ENCODE measurements around the gene TCF12.
"Not testable (repeated sequence)": the region's sequence is repeated elsewhere in the genome, so short reads cannot be mapped to it uniquely, and the experiment has no call there.

TCF12 gene

GRCh38 chr15:56950979-56951378 lies 32.5 kb downstream of the TCF12 start:
- Histone ChIP-seq H3K27me3 (ENCODE audit: control insufficient read depth, insufficient read depth, low read length) (no peaks in the 10 kb centered on the region), H3K4me1 (peaks cover 8% of the 10 kb centered on the region), H3K4me3 (ENCODE audit: low read depth, low read length) (no peak overlapping the region), H3K9me3 (ENCODE audit: control insufficient read depth, low read length) (no peaks in the 10 kb centered on the region), H3K36me3 (ENCODE audit: control insufficient read depth, insufficient read depth, low read length) (no peaks in the 10 kb centered on the region), H3K9ac (no peak overlapping the region), H2AFZ (no peak overlapping the region), H3K4me2 (ENCODE audit: low read length) (no peak overlapping the region), H3K79me2 (peaks cover 3% of the 10 kb centered on the region), H3K27ac (no peak overlapping the region)
- no peak for TF ChIP-seq CTCF (IDR thresholded peaks at IDR 0.05)

- no peak overlapping the region for H2AFZ ChIP-seq
- no peak for TF ChIP-seq CTCF (IDR thresholded peaks at IDR 0.05)
- no peak overlapping the region for H3K9ac ChIP-seq
- H3K27ac ChIP-seq = no peak overlapping the region
- H3K4me2 ChIP-seq (ENCODE audit: low read length) = no peak overlapping the region
- H3K79me2 ChIP-seq = peaks cover 3% of the 10 kb centered on the region
- H3K27me3 ChIP-seq (ENCODE audit: control insufficient read depth, insufficient read depth, low read length) = no peaks in the 10 kb centered on the region
- H3K4me1 ChIP-seq = no peaks in the 10 kb centered on the region
- H3K4me3 ChIP-seq (ENCODE audit: low read depth, low read length) = no peak overlapping the region
- no peaks in the 10 kb centered on the region for H3K9me3 ChIP-seq (ENCODE audit: control insufficient read depth, low read length)
- H3K36me3 ChIP-seq (ENCODE audit: control insufficient read depth, insufficient read depth, low read length) = no peaks in the 10 kb centered on the region
These were observed 35.3 kb downstream of the TCF12 start for GRCh38 chr15:56953790-56954189.

GRCh38 chr15:56955011-56955410 lies 36.6 kb downstream of the TCF12 start:
- not testable (repeated sequence) for H3K79me2 ChIP-seq; H3K4me3 ChIP-seq (ENCODE audit: low read depth, low read length); H3K4me2 ChIP-seq (ENCODE audit: low read length); H3K36me3 ChIP-seq (ENCODE audit: control insufficient read depth, insufficient read depth, low read length); H2AFZ ChIP-seq; H3K4me1 ChIP-seq; H3K27me3 ChIP-seq (ENCODE audit: control insufficient read depth, insufficient read depth, low read length); H3K9ac ChIP-seq; H3K9me3 ChIP-seq (ENCODE audit: control insufficient read depth, low read length); H3K27ac ChIP-seq

- H3K27ac ChIP-seq = no peak overlapping the region
- H3K4me2 ChIP-seq (ENCODE audit: low read length) = no peak overlapping the region
- peaks cover 5% of the 10 kb centered on the region for H3K79me2 ChIP-seq
- H3K36me3 ChIP-seq (ENCODE audit: control insufficient read depth, insufficient read depth, low read length) = no peaks in the 10 kb centered on the region
- H3K27me3 ChIP-seq (ENCODE audit: control insufficient read depth, insufficient read depth, low read length) = no peaks in the 10 kb centered on the region
- H3K4me3 ChIP-seq (ENCODE audit: low read depth, low read length) = no peak overlapping the region
- no peaks in the 10 kb centered on the region for H3K9me3 ChIP-seq (ENCODE audit: control insufficient read depth, low read length)
- H3K9ac ChIP-seq = no peak overlapping the region
- H3K4me1 ChIP-seq = no peaks in the 10 kb centered on the region
- H2AFZ ChIP-seq = no peak overlapping the region
- TF ChIP-seq CTCF (IDR thresholded peaks at IDR 0.05) = no peak
These were observed 38.1 kb downstream of the TCF12 start for GRCh38 chr15:56956538-56956937.

GRCh38 chr15:56957812-56958406 lies 39.5 kb downstream of the TCF12 start:
- no peak for TF ChIP-seq CTCF (IDR thresholded peaks at IDR 0.05)
- no peak overlapping the region for H3K4me3 ChIP-seq (ENCODE audit: low read depth, low read length)
- H3K9ac ChIP-seq = no peak overlapping the region
- H3K4me1 ChIP-seq = peaks cover 3% of the 10 kb centered on the region
- H3K36me3 ChIP-seq (ENCODE audit: control insufficient read depth, insufficient read depth, low read length) = no peaks in the 10 kb centered on the region
- H3K27me3 ChIP-seq (ENCODE audit: control insufficient read depth, insufficient read depth, low read length) = no peaks in the 10 kb centered on the region
- H3K9me3 ChIP-seq (ENCODE audit: control insufficient read depth, low read length) = no peaks in the 10 kb centered on the region
- H3K27ac ChIP-seq = no peak overlapping the region
- no peak overlapping the region for H2AFZ ChIP-seq
- peaks cover 6% of the 10 kb centered on the region for H3K79me2 ChIP-seq
- H3K4me2 ChIP-seq (ENCODE audit: low read length) = no peak overlapping the region
